ENCODE measurements around the gene PRTFDC1. TPM values are rescaled to one million over a fixed set of nuclear protein-coding genes. Genes with fewer than 3 reads are reported as not detected.
"Not testable (repeated sequence)": the region's sequence is repeated elsewhere in the genome, so short reads cannot be mapped to it uniquely, and the experiment has no call there.

PRTFDC1 gene
- total RNA-seq, 1 donor from 2014 or later: 5.6 TPM

DNA sequence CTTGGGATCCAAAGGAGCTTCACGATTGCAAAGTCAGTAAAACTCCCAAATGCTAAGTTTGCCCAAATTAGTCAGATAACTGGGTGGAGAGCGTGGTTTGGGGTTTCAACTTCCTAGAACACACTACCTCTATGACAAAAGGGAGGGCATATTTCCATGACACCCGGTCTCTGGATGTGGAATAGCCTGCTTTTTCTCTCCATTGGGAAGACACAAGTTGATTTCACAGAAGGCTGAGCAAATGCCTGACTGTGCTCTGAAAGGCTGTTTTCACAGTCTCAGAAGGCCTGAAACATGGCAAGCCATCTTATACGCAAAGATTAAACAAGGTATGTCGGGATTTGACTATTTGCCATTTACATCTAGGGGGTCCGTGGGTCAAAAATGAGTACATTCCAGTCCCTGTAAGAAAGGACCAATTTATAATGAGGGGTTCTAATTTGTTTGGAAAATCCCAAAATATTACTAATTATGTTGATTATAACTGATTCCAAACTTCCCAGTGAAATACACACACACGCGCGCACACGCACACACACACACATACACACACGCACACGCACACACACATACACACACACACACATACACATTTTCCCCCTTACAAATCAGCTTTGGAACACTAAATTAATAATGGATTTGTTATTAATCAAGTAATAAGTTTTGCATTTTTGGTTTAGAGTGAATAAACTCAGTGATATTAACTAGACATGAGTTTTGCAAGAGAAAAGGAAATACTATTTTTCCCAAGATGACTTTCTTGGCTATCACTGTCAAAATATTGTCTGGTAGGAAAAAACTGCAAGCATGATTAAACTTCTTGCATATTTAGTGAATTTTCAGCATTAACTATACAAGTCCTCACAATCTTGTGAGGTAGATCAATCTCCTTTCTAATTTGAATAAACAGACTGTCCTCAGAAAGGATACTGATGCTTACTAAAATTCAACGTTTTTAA lies 105.0 kb downstream of the PRTFDC1 start:
- DNase-seq (ENCODE audit: low read depth in 2 of 2): peak in 1 of 2 donors; percentile 43

DNA sequence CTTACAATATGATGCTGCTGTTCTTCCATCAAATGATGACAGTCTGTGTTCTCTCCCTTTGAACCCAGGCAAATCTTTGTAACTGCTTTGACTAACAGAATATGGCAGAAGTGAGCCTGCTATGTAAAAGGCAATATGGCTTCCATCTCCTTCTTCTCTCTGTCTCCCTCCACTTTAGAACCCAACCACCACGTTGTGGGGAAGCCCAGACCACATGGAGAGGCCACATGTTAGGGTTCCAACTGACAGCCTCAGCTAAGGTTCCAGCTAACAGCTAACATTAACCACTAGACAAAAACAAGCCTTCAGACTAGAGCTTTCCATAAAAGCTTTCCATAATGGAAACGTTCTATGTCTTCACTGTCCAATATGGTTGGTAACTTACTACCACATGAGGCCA lies 107.7 kb downstream of the PRTFDC1 start:
- DNase-seq (ENCODE audit: low read depth in 2 of 2): no peak

DNA sequence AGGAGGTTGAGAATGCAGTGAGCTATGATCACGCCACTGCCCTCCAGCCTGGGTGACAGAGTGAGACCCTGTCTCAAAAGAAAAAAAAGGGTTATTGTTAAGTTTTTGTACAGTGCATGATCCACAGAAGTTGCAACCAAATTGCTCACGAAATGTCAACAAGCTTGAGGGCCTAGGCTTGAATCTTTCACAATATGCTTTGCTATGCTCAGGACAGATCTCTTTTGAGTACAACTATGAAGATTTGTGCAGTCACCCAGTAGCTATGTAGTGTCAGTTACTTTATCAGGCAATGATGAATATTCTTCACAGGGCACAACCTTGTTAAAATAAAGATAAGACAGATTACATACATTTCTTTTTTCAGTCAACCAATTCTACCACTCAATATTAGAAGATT lies 109.2 kb downstream of the PRTFDC1 start:
- no peak for DNase-seq (ENCODE audit: low read depth in 2 of 2)

DNA sequence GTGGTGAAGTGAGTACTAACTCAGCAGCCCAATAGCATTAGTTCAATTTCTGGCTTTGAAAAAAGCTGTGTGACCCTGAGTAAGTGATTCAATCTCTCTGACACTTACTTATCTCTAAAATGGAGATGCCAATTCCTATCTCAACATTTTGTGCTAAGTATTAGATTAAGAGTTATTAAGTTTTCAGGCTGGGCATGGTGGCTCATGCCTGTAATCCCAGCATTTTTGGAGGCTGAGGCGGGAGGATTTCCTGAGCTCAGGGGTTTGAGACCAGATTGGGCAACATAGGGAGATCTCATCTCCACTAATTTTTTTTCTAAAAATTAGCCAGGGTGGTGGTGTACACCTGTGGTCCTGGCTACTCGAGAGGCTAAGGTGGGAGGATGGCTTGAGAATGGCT lies 109.5 kb downstream of the PRTFDC1 start:
- DNase-seq (ENCODE audit: low read depth in 2 of 2): no peak

DNA sequence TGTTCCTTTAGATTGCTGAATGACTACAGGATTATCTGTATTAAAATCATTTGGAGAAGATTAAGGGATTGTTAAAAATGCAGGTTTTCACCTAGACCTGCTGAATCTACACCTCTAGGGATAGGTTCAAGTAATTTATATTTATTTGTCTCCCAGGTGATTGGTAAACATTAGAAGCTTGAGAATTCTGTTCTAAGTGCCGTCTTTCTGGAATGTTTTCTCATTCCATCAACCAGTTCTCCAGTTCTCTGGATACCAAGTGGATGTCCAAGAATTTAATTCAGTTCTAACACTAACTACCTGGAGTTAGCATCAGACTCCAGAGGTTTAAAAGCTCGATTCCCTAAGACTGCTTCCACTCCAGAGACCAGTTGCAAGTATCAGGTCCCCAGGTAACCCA lies 110.9 kb downstream of the PRTFDC1 start:
- DNase-seq (ENCODE audit: low read depth in 2 of 2): no peak

DNA sequence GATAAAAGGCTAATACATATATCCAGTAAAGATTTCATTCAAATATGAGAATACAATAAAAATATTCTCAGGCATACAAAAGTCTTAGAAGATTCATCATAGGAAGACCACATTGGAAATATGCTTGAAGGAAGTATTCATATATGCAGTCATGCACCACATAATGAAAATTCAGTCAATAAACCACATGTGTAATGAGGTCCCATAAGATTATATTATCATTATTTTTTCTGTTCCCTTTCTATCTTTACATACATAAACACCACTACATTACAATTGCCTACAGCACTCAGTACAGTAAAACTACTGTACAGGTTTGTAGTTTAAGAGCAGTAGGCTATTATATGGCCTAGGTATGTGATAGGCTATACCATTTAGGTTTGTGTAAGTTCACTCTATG lies 111.6 kb downstream of the PRTFDC1 start:
- DNase-seq (ENCODE audit: low read depth in 2 of 2): no peak

DNA sequence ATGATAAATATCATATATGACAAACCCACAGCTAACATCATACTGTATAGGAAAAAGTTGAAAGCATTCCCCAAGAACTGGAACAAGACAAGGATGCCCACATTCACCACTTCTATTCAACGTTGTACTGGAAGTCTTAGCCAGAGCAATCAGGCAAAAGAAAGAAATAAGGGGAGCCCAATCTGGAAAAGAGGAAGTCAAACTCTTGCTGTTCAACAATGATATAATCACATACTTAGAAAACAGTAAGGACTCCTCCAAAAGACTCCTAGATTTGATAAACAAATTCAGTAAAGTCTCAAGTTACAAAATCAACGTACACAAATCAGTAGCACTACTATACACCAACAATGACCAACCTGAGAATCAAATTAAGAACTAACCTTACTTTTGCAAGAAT lies 114.6 kb downstream of the PRTFDC1 start:
- DNase-seq (ENCODE audit: low read depth in 2 of 2): not testable (repeated sequence)

DNA sequence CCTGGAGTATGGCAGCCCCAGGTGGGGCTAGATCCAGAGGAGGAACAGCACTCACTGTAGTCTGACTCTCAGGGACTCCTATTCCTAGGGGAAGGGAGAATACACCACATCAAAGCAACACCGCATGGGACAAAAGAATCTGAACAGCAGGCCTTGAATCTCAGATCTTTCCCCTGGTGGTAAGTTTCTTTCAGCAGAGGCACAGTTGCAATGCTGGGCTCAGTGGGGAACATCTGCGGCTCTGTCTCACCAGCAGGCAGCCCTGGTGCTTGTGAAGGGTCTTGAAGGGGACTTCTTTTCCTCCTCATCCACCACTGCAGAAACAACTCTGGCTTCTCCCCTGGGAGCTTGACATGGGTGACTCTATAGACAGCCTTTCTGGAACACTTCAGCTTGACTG lies 117.5 kb downstream of the PRTFDC1 start:
- DNase-seq (ENCODE audit: low read depth in 2 of 2): no peak

DNA sequence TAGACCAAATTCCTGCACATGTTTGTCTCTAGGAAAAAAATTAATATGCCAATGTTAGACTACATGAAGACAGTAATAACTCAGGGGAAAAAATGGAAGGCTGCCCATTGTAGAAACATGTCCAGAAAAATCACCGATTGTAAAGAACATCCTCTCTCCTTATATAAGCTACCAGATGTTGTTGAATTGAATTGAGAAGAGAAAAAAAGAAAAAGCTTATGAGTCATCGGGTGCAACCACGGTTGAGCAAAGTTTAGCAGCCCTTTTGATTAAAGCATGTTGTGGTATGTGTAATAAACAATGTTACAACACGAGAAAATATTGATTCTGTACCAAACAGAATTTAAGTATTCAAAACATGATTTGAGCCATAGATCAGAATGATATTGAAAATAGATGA lies 126.4 kb downstream of the PRTFDC1 start:
- DNase-seq (ENCODE audit: low read depth in 2 of 2): peak; percentile 15 to 75

DNA sequence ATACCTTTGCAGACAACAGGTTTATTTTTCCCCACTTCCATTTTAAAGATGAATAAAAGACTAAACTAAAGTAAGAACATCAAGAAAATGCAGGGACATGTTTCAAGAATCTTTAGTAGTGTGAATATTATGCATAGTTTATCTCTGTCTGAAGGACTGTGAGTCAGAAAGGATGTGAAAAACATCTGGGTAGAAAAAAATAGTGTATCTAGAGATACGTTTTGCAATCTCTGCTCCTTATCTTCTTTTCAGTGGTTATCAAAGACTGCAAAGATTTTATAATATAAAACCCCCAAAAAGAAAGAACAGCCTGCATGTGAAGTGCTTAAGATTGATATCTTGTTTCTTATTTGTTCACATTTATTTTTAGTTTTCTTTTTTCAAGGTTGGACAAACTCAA lies 126.9 kb downstream of the PRTFDC1 start:
- peak in 1 of 2 donors; percentile 14 for DNase-seq (ENCODE audit: low read depth in 2 of 2)

DNA sequence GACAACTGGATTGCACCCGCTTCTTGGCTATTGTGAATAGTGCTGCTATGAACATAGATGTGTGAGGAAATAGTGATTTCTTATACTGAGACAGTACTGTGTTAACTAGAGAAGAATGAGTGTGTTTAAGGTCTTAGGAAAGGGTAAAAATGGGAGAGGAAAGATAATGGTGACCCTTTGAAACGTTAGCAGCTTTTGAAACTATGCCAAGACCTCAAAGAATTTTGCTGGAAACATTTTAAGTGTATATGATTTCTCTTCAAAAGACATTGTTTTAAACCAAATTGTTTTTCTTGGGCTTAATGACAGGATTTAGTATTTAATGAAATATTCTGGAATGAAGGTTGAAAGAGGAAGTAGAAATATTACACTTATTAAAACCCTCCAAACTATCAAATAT lies 127.9 kb downstream of the PRTFDC1 start:
- DNase-seq (ENCODE audit: low read depth in 2 of 2): no peak

DNA sequence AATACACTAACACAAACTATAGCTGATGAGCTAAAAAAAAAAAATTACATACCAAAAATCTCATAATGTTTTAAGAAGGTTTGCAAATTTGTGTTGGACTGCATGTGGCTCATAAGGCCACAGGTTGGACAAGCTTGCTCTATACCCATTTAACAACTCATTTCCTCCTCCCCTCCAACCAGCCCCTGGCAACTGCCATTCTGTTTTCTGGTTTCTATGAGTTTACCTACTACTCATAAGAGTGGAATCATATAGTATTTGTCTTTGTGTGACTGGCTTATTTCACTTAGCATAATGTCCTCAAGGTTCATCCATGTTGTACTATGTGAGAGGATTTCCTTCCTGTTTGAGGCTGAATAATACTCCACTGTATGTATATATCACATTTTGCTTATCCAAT lies 128.3 kb downstream of the PRTFDC1 start:
- peak in 1 of 2 donors; percentile 19 for DNase-seq (ENCODE audit: low read depth in 2 of 2)

DNA sequence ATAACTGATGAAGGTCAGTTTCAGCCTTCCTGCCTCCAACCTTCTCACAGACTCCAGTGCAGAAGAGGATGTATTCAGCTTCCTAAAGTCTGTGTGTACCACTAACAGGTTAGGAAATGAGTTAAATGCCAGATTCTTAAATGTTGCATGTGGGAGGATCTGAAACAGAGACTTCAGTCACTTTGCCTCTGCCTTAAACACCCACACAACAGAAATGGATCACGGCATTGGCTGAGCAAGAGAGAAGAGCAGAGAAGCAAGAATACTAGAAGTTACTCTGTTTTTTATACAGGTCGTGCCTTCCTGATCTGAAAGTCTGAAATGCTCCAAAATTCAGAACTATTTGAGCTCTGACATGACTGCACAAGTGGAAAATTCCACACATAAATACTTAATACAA lies 129.8 kb downstream of the PRTFDC1 start:
- no peak for DNase-seq (ENCODE audit: low read depth in 2 of 2)

DNA sequence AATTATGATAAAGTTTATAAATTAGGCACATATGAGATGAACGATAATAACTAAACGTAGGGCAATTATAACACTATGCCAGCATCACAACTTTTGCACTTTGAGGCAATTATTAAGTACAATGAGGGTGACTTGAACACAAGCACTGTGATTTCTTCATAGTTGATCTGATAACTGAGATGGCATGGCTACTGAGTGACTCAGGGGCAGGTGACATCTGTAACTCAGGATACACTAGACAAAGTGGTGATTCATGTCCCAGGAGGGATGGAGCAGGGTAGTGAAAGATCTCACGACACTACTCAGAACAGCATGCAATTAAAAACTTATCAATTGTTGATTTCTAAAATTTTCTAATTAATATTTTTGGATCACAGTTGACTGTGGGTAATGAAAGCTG lies 130.4 kb downstream of the PRTFDC1 start:
- peak; percentile 9 to 41 for DNase-seq (ENCODE audit: low read depth in 2 of 2)

DNA sequence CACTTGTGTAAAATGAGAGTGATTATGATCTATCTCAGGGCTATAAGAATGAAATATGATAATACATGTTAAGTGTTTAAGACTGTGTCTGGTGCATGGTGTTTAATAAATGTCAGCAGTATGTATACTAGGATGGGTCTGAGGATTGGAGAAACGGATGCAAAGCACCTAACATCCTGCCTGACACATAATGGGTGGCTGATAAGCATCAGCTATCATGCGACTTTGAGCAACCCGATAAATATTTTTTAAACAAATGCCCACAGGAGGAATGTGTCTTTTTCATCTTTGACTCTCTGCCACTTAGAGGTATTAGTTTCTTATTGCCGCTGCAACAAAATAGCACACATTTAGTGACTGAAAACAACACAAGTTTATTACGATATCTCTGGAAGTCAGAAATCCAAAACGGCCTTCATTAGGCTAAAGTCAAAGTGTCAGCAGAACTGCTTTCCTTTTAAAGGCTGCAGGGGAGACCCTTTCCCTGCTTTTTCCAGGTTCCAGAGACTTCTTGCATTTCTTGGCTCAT lies 135.5 kb downstream of the PRTFDC1 start:
- no peak for DNase-seq (ENCODE audit: low read depth in 2 of 2)

DNA sequence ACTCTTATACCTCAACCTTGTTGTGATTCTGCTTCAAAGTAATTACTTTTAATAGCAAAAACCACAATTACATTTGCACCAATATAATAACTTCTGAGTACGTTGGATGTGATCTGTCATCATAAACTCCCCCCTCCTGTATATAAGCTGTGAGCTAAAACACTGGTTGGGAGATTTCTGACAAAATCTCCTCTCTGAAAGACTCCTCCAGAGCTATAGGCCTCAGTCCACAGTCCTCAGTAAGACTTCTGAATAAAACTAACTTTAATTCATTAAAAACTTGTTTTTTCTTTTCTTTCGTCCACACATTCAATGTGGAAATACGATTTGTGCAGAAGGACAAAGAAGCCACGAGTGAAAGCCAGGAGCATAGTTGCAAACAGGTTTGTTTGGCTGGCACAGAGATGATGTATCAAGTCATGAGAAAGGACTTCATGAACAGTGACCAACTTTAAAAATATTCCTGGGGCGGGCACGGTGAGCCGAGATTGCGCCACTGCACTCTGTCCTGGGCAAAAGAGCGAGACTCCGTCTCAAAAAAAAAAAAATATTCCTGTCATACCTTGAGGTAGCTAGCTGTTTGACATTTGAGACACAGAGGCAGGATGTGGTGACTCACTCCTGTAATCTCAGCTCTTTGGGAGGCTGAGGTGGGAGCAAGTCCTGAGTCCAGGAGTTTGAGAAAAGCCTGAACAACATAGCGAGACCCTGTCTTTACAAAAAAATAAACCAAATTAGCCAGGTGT lies 137.7 kb downstream of the PRTFDC1 start:
- peak in 1 of 2 donors; percentile 61 for DNase-seq (ENCODE audit: low read depth in 2 of 2)

DNA sequence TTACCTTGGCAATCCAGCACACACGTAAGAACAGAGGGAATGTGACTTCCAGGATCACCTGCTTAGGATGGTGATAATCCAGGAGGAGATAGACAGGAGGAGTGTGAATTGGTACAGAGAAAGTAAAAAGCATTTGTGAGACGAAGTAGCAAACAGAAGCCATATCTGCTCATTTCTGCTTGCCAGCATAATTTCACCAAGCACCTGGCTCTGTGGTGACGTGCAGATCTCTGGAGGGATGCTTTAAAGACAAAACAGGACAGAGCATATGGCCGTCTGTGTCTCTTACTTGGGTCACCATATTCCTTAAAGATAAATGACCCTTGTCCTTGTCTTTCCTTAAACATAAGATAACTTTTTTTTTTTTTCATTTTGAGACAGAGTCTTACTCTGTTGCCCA lies 138.6 kb downstream of the PRTFDC1 start:
- no peak for DNase-seq (ENCODE audit: low read depth in 2 of 2)

DNA sequence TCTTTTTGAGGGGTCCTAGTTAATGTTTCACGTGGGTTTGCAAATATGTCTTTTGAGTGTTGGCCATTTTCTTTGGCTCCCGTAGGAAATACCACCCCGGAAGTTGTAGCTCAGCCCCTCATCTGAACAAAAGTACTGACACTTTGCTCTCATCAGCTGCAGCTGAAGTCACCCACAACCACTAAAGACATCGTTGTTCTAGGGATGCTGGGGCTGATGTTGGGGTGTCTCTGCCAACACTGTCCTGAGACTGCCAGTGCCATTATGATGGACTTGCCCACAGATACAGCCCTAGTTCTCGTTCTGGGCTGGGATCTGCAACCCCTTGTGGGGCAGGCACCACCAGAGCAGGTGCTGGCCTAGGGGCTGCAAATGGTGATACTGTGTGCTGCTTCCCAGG lies 146.1 kb downstream of the PRTFDC1 start:
- DNase-seq (ENCODE audit: low read depth in 2 of 2): no peak

DNA sequence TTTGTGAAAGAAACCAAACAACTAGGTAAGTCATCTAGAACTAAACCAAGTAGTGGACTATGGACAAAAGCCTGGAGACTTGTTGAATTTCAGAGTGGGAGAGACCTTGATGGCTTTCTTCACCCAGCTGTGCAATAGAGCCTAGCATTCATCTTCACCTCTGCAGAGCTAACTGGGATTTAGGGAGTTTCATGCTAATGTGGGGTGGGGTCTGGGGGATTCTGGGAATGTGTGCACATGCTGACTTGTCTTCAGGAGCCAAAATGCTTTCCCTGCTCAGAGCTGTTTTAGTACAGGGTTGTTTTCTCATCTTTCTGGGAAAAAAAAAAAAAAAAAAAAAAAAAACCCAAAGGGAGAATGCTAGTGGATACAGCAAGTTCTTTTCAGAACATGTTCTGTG lies 147.4 kb downstream of the PRTFDC1 start:
- DNase-seq (ENCODE audit: low read depth in 2 of 2): no peak

DNA sequence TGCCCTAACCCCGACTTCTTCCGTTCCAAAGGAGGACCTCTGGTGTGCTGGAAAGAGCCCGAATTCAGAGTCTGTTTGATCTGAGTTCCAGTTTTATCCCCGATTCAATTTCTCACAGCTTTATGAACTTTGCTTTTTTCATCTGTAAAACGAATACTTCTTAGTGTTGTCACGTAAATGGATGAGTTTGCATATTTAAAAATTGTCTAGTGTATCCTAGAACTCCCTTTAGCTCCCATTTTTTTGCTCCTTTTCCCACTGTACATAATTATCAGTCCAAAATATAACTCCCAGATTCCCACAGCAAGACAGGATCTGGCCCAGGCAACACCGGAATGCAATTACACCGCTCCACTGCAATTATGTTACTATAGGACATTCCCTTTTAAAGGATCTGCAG lies 148.0 kb downstream of the PRTFDC1 start:
- no peak for DNase-seq (ENCODE audit: low read depth in 2 of 2)

DNA sequence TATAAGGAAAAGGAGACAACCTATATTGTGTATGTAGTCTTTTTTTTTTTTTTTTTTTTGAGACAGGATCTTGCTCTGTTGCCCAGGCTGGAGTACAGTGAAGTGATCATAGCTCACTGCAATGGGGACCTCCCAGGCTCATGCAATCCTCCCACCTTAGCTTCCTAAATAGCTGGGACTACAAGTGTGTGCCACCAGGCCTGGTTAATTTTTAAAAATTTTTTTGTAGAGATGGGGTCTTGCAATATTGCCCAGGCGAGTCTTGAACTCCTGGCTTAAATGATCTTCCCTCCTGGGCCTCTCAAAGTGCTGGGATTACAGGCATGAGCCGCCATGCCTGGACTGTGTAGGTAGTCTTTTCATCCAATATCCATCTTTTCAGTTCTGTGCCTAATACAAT lies 150.0 kb downstream of the PRTFDC1 start:
- no peak for DNase-seq (ENCODE audit: low read depth in 2 of 2)

DNA sequence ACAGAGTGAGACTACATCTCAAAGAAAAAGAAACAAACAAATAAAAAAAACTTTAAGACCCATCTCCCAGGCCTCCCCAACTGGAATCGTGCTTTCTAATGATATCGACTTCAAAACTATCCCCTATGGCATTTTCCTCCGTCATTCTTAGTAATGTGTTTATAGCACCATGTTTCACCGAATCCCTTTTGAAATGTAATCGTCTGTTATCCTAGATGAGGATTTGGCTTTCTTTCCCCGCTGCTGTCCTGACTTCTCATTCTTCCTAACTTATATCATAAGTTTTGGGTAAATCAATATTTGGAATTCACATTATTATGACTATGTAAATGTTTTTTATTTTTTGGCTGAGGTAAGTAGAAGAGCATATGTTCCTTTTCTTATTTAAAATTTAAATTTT lies 151.5 kb downstream of the PRTFDC1 start:
- no peak for DNase-seq (ENCODE audit: low read depth in 2 of 2)

All from lung microvascular endothelial cell (primary cell).